Suprapubic skin (tissue), 4 donors: ENCODE measurements around the gene FGFR3. TPM values are rescaled to one million over a fixed set of nuclear protein-coding genes. Genes with fewer than 3 reads are reported as not detected.

ENCODE experiments used
- DNase-seq, 2 donors: peaks; one replicate each; pipeline ENCODE4 v3.0.0-alpha.2; 2019; ENCODE audit warnings: low spot score in 2 of 2
- H3K27ac ChIP-seq: fragments of 200-600 bp; sonication (generic); one replicate; pipeline ENCODE4 v1.5.1; 2019
- H3K27me3 ChIP-seq: fragments of 200-600 bp; sonication (generic); one replicate; pipeline ENCODE4 v1.5.1; 2019
- H3K36me3 ChIP-seq: fragments of 200-600 bp; sonication (generic); one replicate; pipeline ENCODE4 v1.5.1; 2019
- H3K4me1 ChIP-seq: fragments of 200-600 bp; sonication (generic); one replicate; pipeline ENCODE4 v1.5.1; 2019
- H3K4me3 ChIP-seq: fragments of 200-600 bp; sonication (generic); one replicate; pipeline ENCODE4 v1.5.1; 2019; ENCODE audit warnings: mild to moderate bottlenecking
- H3K9me3 ChIP-seq: fragments of 200-600 bp; sonication (generic); one replicate; pipeline ENCODE4 v1.5.1; 2019
- CTCF ChIP-seq, 2 donors: fragments of 200-600 bp in 1 of 2; fragments of 450-650 bp in 1 of 2; sonication (generic) in 1 of 2; IDR thresholded peaks; one replicate each; pipeline ENCODE4 v1.5.1; 2016 to 2019; ENCODE audit warnings: antibody characterized with exemption in 2 of 2, mild to moderate bottlenecking in 1 of 2, moderate library complexity in 1 of 2
- EP300 ChIP-seq: sonication (generic); formaldehyde crosslinking; IDR thresholded peaks from one replicate; pipeline ENCODE4 v1.6.1; 2017; ENCODE audit warnings: antibody characterized with exemption
- POLR2A ChIP-seq, 2 donors: fragments of 450-650 bp; IDR thresholded peaks; one replicate each; pipeline ENCODE4 v1.6.1; 2017; ENCODE audit warnings: antibody characterized with exemption in 2 of 2, mild to moderate bottlenecking in 2 of 2, moderate library complexity in 2 of 2
- POLR2AphosphoS5 ChIP-seq, 3 donors: sonication (generic); formaldehyde crosslinking; IDR thresholded peaks; one replicate each; pipeline ENCODE4 v1.6.1; 2017; ENCODE audit warnings: antibody characterized with exemption in 3 of 3
- WGBS: methylation state at CpG from one replicate; pipeline ENCODE4 v1.1.5; 2018; 5-methylcytosine and 5-hydroxymethylcytosine counted together
- total RNA-seq, 4 donors: library from RNA; depleted of rRNA; stranded (reverse); fragments of >200 nt; gene quantifications; one replicate each; pipeline ENCODE4 v1.1.0, GENCODE V29; 2016

FGFR3 gene
- total RNA-seq, 4 donors from 2014 or later = 511 to 829 (median 662) TPM

DNA sequence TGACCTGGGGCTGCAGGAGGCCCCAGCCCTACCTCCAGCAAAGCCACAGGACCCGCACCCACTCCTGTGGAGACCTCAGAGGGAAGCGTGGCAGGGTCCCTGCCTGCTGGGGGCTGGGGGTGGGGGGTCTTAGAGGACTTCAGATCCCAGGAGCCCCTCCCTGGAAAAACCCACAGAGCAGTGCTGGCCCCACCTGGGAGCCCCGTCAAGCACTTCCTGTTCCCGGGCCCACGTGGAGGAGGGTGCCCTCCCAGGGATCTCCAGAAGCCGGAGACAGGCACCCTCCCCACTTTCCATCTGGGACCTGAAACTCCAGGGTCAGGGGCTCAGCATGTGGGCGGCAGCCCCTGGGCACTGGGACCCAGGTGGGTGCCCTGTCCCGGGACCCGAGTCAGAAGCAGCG, 39.8 kb upstream of the FGFR3 start:
- Histone ChIP-seq H3K9me3 (no peaks in the 10 kb centered on the region), H3K36me3 (no peaks in the 10 kb centered on the region), H3K4me3 (no peak overlapping the region), H3K27ac (peak overlapping the region; percentile 74), H3K27me3 (peaks cover 4% of the 10 kb centered on the region), H3K4me1 (peaks cover 79% of the 10 kb centered on the region)
- TF ChIP-seq EP300 (no peak), CTCF (IDR thresholded peaks at IDR 0.05) (no peak), POLR2A (IDR thresholded peaks at IDR 0.05) (no peak), POLR2AphosphoS5 (IDR thresholded peaks at IDR 0.05) (no peak)
- DNase-seq = no peak
- WGBS = 83% methylated on average over 6 of the region's 10 CpGs

DNA sequence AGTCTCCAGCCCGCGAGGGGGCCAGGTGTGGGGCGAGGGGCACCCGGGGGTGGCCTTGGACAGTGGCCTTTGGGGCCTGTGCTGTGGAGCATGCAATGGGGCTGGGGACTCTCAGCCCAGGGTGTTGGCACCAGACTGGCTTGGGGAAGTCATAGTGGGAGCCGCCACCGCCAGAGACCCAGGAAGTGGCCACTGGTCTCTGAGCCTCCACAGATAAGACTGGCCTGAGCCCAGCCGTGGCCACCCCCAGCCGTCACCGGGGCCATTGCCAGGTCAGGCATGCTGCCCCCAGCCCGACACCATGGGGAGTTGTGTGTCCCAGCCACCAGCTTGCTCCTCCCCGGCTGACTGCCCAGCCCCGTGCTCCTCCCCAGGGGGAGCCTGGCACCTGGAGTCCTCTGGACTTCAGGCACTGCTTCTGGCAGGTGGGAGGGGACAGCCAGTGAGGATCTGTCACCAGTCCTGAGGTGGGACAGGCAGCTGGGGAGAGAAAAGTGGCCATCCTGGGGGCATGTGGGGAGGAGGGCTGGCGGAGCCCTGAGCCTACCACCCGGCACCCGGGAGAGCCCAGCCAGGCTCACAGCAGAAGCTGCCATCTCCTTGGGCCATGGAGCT, 39.3 kb upstream of the FGFR3 start:
- 78% methylated on average over 3 of the region's 15 CpGs for WGBS
- H3K4me1 ChIP-seq = peaks cover 79% of the 10 kb centered on the region
- no peaks in the 10 kb centered on the region for H3K9me3 ChIP-seq
- DNase-seq = no peak
- H3K27ac ChIP-seq = peak overlapping the region; percentile 27
- no peak overlapping the region for H3K4me3 ChIP-seq
- H3K36me3 ChIP-seq = no peaks in the 10 kb centered on the region
- TF ChIP-seq POLR2A (IDR thresholded peaks at IDR 0.05) = no peak
- TF ChIP-seq POLR2AphosphoS5 (IDR thresholded peaks at IDR 0.05) = no peak
- TF ChIP-seq CTCF (IDR thresholded peaks at IDR 0.05) = no peak
- no peak for TF ChIP-seq EP300
- peaks cover 4% of the 10 kb centered on the region for H3K27me3 ChIP-seq

GRCh38 chr4:1754336-1754735, 38.8 kb upstream of the FGFR3 start:
- no peak overlapping the region for H3K4me3 ChIP-seq
- H3K9me3 ChIP-seq = no peaks in the 10 kb centered on the region
- WGBS = 75% methylated on average over 5 of the region's 5 CpGs
- peaks cover 4% of the 10 kb centered on the region for H3K27me3 ChIP-seq
- H3K36me3 ChIP-seq = no peaks in the 10 kb centered on the region
- no peak for TF ChIP-seq POLR2AphosphoS5 (IDR thresholded peaks at IDR 0.05)
- TF ChIP-seq POLR2A (IDR thresholded peaks at IDR 0.05) = no peak
- TF ChIP-seq CTCF (IDR thresholded peaks at IDR 0.05) = no peak
- TF ChIP-seq EP300 = no peak
- H3K27ac ChIP-seq = peak overlapping the region; percentile 27
- H3K4me1 ChIP-seq = peaks cover 82% of the 10 kb centered on the region
- no peak for DNase-seq

- no peak overlapping the region for H3K27ac ChIP-seq
- no peaks in the 10 kb centered on the region for H3K36me3 ChIP-seq
- H3K9me3 ChIP-seq = no peaks in the 10 kb centered on the region
- no peak for TF ChIP-seq CTCF (IDR thresholded peaks at IDR 0.05)
- no peak for TF ChIP-seq EP300
- TF ChIP-seq POLR2AphosphoS5 (IDR thresholded peaks at IDR 0.05) = no peak
- TF ChIP-seq POLR2A (IDR thresholded peaks at IDR 0.05) = no peak
- no CpG with 5 or more reads among the region's 17 CpGs for WGBS
- DNase-seq = no peak
- H3K4me1 ChIP-seq = peaks cover 87% of the 10 kb centered on the region
- no peak overlapping the region for H3K4me3 ChIP-seq
- H3K27me3 ChIP-seq = no peaks in the 10 kb centered on the region
Observed at GRCh38 chr4:1755297-1755696, 37.8 kb upstream of the FGFR3 start.

DNA sequence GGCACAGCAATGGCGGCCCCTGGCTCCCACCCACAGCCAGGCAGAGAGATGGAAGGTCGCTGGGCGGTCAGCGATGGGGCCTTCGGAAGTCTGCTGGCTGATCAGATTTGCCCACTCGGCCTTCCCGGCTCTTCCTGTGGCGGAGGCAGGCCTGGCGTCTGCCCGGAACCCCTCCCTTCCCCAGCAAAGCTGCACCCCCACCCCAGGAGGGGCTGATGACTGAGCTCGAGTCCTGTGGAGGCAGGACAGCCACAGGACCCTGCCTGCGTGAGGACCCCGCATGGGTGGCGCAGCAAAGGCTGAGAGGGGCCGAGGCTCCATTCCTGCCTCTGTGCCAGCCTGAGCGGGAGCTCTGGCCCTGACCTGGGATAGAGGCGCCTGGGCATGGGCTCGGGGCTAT, 37.0 kb upstream of the FGFR3 start:
- peaks cover 93% of the 10 kb centered on the region for H3K4me1 ChIP-seq
- H3K27ac ChIP-seq = no peak overlapping the region
- no peaks in the 10 kb centered on the region for H3K9me3 ChIP-seq
- TF ChIP-seq POLR2A (IDR thresholded peaks at IDR 0.05) (no peak), POLR2AphosphoS5 (IDR thresholded peaks at IDR 0.05) (no peak), EP300 (no peak), CTCF (IDR thresholded peaks at IDR 0.05) (no peak)
- no peak overlapping the region for H3K4me3 ChIP-seq
- no peaks in the 10 kb centered on the region for H3K36me3 ChIP-seq
- no peaks in the 10 kb centered on the region for H3K27me3 ChIP-seq
- WGBS = no CpG with 5 or more reads among the region's 18 CpGs
- no peak for DNase-seq
